Embryonic facial prominence (tissue), 1 donor: ENCODE results near the gene THSD7B.
"Not testable (repeated sequence)": the region's sequence is repeated elsewhere in the genome, so short reads cannot be mapped to it uniquely, and the experiment has no call there.

ENCODE experiments used
- DNase-seq: peaks from one replicate; pipeline ENCODE4 v3.0.0-alpha.2; 2016; ENCODE audit errors: extremely low spot score

The THSD7B gene

DNA sequence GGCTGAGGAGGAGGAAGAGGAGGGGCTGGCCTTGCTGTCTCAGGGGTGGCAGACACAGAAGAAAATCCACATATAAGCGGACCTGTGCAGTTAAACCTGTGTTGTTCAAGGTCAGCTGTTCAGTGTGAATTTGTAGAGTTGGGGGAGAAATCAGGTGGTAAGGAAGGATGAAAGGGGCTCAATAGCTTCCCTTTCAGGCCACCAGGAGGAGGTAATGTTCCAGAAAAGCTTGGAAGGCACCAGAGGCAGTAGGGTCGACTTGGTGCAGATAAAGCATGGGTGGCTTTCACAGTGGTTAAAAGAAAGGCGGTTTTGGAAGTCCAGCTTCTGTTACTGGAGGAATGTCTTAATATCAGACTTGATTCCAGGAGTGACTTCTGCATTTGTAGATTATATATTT is 167.4 kb downstream of the THSD7B start:
- DNase-seq = no peak

DNA sequence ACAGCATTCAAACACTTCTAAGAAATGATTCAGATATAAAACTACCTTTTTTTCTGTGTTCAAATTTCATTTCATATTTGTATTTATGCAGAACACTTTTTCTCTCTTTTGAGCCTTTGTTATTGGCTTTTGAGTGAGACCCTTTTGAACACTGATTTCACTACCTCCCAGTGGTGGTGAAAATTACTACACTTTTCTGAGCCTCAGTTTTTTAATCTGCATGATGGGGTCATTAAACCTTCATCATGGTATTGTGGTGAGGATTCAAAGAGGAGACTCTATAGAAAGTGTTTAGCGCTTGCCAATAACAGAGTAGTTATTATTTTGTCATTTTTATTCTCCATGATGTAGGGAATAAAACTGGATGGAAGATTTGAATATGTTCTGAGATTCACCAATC is 169.8 kb downstream of the THSD7B start:
- no peak for DNase-seq

DNA sequence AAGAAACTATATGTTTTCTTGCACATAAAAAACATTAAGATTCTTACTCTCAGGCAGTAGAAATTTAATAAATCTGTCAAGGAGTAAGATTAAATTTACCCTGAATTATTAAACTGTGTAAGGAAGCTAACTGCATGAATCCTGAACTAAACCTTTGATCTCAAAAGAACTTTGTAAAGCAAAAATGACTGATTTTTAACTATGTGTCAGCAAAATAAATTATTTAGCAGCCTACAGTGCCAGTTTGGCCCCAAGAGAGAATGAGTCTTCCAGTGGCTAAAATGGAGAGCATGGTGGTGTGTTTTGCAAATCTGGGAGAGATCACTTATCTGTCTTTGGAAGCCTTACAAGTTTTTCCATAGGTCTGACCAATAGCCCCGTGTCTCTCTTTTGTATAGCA is 190.7 kb downstream of the THSD7B start:
- no peak for DNase-seq

DNA sequence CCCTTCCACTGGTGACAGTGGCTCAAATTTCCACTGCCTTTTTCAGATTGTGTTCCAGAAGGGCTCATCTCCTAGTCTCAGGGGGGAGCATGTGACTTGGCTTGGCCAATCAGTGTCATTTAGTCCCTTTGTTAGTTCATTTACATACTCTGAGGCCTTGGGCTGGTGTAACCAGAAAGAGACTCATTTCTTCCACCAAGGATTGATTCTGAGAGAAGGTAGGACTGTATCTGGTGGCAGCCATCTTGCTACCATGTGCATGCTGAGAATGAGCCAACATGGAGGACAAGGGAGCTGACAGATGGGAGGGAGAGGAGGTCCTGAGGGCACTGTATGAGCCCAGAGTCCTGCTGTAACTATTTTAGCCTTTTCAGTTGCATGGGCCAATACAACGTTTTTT is 191.7 kb downstream of the THSD7B start:
- no peak for DNase-seq

DNA sequence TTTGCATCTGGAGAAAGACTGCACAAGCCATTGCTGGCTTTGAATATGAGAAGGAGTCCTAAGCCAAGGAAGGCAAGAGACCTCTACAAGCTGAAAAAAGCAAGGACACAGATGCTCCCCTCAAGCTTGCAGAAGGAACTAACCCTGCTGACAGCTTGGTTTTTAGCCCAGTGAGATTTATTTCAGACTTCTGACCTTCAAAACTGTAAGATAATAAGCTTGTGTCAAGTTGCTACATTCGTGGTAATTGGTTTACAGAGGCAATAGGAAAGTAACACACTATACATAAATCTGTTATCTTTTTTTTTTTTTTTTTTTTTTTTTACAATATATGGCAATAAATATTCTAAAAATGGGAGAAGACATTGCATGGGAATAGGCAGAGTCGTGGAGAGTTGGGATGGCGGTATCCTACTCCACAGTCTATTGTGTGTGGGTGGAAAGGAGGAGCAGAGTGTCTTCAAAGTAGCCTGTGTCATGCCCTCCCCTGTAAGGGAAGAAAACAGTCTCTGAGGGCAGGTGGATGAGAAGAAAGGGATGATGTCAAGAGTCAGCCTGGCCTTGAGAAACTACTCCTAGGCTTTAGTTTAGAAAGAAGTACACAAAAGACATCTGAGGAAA is 196.9 kb downstream of the THSD7B start:
- no peak for DNase-seq

DNA sequence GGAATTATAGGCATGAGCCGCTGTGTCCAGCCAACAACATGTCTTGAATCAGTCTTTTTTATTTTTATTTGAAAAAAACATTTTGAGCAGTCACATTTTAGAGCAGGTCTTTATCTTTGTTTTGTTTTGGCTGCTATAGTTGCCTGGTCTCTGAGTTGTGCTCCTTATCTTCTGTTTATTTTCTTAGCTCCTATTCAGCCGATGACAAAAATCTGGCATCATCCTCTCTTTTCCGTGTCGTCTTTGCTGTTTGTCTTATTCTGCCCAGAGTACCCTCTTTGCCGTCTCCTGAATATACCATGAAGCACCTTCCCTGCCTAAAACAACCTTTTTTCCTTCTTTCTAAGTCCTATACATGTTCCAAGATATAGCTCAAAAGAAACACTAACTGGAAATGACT is 201.1 kb downstream of the THSD7B start:
- DNase-seq = no peak

DNA sequence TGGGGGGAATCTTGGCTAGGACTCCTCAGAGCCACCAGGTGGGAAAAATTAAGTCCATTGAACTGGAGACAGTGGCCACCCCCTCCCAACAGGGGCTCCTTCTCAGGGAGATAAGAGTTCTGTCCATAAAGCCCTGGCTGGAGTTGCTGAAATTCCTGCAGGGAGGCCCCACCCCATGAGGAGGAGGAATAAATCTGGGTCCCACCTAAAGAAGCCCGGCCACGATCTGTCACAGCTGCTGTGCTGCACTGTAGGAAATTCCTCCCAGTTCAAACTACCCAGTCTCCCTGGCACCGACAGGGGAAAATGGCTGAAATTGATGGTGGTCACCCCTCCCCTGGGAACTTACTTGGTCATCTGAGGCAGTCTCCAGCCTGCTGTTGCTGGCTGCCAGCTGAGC is 215.0 kb downstream of the THSD7B start:
- no peak for DNase-seq

DNA sequence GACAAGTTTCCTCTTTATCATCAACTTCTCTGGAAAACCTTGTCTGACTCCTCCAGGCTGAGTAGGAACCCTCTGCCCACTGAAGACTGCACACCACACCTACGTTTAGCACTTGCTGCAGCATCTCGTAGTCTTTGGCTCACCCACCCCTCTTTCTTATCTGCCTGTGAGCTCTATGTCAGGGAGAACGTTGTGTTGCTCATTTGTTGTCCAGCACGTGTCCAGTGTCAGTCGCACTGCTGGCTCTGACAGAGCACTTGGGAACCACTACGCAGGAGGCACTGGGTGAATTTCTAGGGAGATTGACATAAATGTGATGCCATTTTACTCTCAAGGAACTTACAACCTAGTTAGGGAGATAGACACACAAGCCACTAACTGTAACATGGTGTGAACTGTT is 216.3 kb downstream of the THSD7B start:
- DNase-seq = not testable (repeated sequence)

DNA sequence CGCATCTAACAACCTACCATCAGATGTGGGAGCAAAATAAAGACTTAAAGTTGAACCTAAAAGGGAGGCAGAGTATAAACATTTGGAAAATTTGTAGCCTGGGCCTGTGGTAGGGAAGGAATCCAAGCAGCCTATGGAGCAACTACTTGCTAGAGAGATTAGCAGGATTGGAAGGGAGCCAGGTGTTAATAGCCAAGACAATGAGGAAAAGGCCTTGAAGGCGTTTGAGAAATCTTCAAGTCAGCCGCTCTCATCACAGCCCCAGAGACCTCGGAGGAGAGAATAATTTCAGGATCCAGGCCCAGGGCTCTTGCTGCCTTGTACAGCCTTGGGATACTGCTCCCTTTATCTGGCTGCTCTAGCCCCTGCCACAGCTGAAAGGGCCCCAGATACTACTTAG is 219.7 kb downstream of the THSD7B start:
- no peak for DNase-seq

DNA sequence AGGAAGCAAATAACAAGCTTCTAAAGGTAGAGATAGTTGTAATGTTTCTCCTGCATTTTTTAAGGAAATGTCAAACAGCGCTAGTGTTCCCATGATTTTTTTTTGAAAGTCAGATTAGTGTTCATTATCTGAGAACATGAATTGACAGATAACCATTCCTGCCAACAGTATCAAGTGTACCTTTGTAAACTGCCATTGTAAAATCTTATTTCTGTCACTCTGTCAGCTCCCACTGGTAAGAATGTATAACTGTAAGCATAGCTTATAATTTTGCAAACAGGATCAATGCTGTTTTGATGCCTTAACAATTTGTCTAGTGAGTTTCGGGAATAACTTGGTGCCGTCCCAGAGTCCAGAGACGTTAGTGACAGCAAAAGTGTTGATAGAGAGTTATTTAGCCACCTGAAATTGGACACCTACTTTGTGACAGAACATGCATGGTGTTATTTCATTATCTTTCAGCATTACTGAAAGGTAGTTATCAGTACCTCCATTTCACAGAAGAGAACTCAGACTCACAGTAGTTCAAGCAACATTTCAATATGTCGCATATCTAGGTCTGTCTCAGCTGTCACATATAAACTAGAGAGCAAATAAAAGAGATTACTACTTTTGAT is 221.4 kb downstream of the THSD7B start:
- DNase-seq = no peak

DNA sequence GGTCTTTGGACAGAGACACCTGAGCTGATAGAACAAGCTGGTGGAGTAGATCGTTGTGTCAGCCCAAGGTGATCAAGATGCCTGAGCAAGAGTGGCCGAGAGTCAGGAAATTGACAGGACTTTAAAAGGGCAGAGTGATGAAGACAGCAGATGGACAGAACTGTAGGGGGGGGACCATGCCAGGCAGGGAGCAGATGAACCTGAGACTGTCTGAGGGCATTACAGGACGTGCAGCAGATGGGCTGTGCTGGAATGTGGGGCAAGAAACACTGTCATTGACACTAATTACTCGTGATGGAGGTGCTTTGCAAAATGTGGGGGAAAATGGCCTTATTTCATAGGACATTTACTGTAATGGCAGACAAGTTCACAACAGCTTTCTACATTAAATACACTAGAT is 225.0 kb downstream of the THSD7B start:
- no peak for DNase-seq

DNA sequence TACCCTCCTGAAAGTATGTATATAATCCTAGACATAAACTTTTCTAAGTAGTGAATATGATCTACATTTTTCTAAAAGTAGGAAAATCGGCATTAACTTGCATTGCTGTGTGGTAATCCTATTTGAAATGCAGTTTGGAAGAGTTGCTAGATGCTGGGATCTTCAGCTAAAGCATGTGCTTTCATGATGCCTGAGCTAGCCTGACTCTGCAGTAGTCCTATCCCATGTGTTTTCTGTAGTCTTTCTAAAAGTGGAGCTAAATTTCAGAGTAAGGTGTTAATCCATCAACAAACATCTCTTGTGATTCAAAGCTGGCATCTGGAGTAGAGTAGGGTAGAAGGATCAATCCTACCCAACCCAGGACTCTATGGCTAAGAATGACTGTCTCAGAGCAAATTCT is 229.4 kb downstream of the THSD7B start:
- DNase-seq = no peak

DNA sequence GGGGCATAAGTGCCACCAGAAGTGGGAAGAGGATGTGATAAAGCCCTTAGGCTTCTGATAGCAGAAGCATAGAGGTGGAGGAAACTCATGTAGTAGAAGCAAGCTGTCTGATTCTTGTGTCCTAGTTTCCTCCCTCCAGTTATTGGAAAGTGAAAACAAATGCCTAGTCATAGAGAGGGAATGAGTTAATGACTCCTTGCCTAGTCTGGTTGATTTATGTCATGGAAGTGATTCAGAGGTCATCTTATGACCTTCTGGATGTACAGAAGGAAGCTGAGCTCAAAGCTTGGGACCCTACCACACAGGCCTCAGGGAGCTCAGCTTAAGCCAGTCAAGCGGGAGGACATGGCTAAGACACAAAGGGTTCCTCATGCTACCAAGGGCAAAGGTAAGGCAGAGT is 232.2 kb downstream of the THSD7B start:
- DNase-seq = no peak

DNA sequence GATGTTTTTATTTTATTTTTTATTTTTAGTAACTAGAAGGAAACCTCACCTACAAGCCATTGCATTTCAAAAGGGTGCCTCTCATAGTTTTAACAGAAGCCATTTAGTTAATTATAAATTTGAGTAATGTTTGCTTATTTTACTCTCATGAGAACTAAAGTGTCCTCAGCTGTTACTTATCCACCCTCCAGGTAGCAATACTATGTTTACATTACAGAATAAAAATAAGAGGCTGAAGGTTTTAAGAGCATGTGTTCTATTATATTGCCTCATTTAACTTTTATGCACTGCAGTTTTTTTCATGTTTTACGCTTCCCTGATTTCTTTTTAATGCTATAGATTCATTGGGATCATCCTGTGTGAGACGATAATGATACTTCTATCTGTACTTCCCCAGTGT is 235.5 kb downstream of the THSD7B start:
- DNase-seq = no peak

DNA sequence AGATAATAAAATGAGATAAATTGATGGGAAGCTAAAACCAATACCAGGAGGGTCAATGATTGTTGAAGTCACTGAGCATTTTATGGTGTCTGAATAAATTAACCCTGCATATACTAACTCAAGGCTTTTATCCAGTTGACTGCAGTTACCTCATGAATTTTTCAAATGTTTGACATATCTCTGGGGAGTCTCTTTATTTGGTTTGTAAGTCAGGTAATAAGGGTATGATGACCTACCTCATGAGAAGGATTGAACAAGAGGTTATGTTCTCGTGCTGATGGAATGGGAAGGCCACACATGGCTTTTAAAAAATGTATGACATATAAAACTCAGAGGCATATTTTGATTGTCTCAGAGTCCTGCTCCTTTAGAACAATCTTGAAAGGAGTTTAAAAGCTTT is 237.6 kb downstream of the THSD7B start:
- no peak for DNase-seq

DNA sequence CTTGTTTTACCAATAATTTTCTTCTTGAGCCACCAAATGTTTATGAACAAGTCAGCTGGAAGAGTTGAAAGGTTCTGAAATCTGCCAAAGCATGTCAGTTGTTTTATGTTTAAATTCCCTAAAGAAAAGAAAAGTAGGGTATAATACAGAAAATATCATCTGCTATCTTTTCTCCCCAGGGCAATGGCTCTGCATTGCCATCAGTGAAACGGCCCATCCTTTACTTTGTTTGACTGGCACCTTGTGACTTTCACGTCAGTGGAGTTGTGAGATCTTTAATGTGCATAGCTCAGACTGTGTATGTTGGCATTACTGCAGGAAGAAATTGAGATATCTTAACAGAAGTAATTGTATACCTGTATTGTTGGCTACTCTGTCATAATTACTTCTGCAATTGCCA is 239.9 kb downstream of the THSD7B start:
- DNase-seq = no peak

DNA sequence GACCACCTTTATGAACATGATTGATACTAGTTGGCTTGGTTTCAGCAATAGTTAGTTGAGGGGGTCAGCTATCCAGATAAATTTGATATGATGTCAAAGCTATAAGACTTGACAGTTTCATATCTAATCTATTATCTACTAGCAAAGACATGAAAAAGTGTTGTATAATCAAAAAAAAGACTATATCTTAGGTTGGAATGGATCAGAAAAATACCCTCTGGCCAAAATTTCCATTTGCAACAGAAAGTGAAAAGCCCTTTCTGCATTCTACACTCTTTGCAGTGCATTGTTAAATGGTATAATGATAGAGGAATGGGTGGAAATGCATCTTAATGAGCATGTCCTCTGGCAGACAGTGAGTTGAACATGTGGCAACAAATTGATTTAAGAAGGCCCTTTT is 242.6 kb downstream of the THSD7B start:
- DNase-seq = no peak

DNA sequence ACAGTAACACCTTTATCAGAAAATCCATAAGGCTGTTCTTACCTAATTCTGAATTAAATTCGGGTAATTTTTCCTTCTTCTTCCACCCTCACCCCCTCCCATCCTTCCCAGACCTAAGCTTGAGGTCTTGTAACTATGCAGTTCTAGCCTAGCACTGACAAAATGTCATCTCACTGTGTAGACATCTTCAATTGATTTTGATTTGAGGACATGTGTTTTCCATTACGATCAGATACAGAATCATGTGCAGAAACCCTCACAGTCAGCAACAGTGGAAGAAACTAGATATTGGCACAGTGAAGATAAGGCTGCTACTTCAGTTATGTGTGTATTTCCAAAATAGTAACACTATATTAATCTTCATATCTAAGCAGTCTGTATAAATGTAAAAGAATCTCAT is 244.6 kb downstream of the THSD7B start:
- no peak for DNase-seq

DNA sequence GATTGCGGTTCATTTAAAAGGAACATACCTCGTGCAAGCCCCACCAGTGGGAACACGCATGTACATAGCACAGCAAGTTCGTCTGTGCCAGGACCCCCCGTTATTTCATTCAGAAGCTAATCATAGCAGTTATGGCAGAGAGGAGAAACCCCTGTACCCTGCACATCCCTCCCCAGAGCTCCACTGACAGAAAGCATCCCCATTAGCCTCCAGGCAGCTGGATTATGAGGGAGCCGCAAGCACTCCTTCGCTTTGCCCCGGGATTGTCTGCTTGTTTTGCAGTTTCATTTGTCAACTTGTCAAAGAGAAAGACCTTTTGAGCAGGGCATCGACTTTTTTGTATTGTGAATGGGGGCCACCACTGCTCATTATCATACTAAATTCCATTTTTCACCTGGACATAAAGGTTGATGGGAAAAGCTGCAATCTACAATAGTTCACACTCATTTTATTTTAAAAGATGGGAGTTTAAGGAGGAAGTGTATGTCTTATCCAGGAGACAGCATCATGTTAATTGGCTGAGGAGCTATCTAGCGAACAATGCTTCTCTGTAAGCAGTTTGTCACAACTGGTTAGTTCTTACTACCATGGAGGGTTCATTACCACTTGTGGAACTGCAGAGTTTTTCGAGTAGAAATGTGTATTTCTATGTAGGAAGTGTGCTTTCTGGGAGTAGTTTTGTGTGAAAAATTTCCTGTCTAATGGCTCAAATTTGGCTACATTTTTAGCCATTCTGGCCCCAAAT is 255.3 kb downstream of the THSD7B start:
- DNase-seq = no peak

DNA sequence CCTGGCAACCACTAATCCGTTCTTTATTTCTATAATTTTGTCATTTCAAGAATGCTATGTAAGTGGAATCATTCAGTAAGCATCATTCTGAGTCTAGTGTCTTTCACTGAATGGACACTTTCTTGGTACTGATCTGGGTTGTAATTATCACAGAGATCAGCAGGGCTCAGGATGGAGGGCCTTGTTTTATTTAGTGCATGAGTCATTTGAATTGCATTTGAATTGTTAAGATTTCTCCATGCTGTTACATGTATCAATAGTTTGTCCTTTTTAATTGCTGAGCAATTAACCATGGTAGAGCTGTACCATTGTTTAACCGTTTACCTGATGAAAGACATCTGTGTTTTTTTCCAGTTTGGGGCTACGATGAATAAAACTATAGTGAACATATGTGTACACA is 256.4 kb downstream of the THSD7B start:
- DNase-seq = no peak

DNA sequence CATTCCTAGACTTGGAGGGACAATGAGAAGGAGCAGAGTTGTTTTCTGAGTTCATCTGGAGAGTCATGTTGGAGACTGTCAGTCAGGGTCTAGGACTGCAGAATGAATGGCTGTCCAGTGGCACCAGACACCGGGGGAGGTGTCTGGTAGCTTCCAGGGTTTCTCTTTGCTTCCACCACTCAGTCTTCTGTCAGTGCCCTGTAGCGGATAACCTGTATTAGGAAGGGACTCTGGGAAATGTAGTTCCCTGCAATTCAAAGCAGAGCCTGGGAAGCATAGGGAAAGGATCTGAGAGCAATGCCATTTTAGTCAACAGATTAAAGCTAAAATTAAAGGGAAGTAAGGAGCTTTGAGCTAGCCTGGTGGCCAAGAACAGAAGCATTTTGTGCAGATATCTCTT is 257.9 kb downstream of the THSD7B start:
- DNase-seq = no peak

DNA sequence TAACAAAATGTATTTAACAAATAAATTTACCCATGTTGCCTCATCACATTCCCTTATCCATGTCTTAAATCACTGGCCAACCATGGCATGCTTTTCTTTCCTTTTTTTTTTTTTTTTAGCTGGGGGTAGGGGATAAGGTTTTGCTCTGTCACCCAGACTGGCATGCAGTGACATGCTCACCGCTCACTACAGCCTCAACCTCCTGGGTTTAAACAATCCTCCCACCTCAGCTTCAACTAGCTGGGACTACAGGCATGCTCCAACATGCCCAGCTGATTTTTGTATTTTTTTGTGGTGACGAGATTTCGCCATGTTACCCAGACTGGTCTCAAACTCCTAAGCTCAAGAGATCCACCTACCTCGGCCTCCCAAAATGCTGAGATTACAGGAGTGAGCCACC is 266.4 kb downstream of the THSD7B start:
- no peak for DNase-seq

DNA sequence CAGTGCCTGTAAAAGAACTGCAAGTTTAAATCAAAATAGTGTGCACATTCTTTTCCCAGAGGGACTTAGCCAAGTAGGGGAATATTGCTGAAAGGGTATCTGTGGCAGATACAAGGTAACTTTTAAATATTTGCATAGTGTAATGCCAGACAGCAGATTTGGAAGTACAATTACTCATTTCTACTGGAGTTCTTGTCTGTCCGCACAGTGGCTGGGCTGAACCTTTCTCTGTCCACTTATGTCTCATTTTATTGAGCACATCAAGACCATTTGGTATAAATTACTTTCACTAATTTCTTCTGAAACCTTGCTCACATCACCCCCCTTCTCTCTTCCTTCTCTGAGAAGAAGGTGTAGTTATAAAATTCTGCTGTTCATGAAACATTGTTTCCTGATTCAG is 271.3 kb downstream of the THSD7B start:
- no peak for DNase-seq
